Iris pigment epithelial cell (primary cell): ENCODE results near the gene RENBP.
"Not testable (repeated sequence)": the region's sequence is repeated elsewhere in the genome, so short reads cannot be mapped to it uniquely, and the experiment has no call there.

ENCODE experiments used
- DNase-seq: peaks from one replicate; pipeline ENCODE4 v3.0.0-alpha.2; 2011; ENCODE audit warnings: low read depth

RENBP gene

GRCh38 chrX:153944140-153944799 is at the start of gene RENBP:
TSS of gene RENBP (minus strand) at chrX:153944643. CDS start at chrX:153944610, 33 bp downstream.
- DNase-seq: no peak

DNA sequence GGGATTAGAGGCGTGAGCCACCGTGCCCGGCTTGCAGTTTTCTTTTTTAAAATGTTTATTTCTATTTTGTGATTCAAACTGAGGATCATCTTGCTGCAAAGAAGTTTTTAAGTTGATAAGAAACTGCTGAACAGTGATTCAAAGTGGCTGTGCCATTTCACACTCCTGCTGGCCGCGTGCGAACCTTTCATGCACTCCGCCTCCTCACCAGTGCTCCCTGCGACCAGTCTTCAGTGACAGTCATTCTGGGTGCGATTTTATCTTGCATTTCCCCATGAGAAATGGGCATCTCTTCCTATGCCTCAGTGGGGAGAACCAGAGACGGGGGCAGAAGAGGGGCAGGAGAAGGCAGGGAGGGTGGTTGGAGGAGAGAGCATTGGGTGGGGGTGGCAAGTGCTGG is 49.5 kb upstream of the RENBP start:
- DNase-seq: no peak

GRCh38 chrX:153993079-153993478 is 48.6 kb upstream of the RENBP start:
- DNase-seq: no peak

DNA sequence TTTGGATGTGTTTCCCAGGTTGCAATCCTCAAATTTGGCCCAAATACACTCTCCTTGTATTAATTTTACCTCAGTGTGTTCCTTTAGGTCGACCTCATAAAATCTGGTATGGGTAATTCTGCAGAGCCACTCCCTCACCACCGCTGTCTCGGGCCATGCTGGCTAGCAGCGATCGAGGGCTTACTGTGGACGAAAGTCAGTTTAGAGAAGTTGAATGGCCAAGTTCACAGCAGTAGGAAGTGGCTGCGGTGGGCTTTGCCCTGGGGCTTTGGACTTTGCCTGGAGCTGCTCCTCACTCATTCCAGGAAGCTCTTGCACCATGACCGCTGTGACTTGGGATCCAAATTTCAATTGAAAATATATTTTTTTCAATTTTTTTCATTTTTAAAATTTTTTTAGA is 47.7 kb upstream of the RENBP start:
- DNase-seq: no peak

DNA sequence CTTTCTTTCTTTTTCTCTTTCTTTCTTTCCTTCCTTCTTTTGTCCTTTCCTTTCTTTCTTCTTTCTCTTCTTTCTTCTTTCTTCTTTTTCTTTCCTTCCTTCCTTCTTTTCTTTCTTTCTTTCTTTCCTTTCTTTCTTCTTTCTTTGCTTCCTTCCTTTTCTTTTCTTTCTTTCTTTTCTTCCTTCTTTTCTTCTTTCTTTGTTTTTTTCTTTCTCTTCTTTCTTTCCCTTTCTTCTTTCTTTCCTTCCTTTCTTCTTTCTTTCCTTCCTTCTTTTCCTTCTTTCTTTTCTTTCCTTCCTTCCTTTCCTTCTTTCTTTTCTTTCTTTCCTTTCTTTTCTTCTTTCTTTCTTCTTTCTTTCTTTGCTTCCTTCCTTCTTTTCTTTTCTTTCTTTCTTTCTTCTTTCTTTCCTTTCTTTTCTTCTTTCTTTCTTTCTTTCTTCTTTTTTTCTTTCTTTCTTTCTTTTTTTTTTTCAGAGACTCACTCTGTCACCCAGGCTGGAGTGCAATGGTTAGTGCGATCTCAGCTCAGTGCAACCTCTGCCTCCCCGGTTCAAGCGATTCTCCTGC is 46.7 kb upstream of the RENBP start:
- no peak for DNase-seq

DNA sequence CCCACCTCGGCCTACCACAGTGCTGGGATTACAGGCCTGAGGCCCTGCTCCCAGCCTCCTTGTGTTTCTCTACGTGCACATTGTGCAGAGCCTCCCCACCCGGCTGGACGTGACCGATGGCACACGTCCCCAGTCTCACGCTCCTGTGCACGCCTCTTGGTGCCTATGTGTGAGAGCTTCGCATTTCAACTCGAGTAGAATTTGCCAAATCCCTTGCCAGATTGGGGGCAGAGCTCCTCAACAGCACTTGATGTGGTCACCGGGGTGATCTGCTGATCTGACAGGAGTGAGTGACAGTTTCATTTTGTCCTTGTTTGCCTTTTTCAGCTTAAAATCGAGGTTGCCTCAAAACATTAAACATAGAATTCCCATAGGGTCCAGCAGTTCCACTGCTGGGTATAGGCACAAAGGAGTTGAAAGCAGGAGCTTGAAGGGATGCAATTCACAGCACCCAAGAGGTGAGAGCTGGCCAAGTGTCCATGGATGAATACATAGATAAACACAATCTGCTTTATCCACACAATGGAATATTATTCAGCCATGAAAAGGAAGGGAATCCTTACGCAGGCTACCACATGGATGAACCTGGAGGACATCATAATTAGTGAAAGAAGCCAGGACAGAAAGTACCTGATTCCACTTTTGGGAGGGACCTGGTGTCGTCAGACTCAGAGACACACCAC is 45.7 kb upstream of the RENBP start:
- no peak for DNase-seq

GRCh38 chrX:153988493-153988892 is 44.0 kb upstream of the RENBP start:
- no peak for DNase-seq

- no peak for DNase-seq
These were observed 40.1 kb upstream of the RENBP start for GRCh38 chrX:153984351-153985178.

DNA sequence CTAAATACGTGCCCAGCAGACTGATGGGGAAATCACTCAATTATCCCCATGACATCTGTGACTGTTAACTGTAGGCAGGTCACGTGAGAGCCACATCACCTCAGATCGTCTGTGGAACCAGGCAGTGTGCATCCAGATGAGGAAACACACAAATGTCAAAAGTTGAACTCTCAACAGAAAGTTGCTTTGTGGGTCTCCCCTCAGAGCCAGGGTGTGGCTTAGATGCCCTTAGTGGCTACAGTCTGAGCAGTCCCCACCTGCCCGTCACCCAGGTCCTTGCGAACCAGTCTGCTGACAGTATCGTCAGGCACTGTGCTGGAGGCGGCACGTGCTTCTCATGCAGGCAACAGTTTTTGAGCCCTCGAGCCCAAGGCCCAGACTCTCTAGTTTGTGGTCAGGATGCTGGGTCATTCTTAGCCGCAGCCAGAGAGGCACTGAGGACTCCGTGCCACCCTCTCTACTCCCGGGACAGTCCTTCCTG is 38.9 kb upstream of the RENBP start:
- no peak for DNase-seq

DNA sequence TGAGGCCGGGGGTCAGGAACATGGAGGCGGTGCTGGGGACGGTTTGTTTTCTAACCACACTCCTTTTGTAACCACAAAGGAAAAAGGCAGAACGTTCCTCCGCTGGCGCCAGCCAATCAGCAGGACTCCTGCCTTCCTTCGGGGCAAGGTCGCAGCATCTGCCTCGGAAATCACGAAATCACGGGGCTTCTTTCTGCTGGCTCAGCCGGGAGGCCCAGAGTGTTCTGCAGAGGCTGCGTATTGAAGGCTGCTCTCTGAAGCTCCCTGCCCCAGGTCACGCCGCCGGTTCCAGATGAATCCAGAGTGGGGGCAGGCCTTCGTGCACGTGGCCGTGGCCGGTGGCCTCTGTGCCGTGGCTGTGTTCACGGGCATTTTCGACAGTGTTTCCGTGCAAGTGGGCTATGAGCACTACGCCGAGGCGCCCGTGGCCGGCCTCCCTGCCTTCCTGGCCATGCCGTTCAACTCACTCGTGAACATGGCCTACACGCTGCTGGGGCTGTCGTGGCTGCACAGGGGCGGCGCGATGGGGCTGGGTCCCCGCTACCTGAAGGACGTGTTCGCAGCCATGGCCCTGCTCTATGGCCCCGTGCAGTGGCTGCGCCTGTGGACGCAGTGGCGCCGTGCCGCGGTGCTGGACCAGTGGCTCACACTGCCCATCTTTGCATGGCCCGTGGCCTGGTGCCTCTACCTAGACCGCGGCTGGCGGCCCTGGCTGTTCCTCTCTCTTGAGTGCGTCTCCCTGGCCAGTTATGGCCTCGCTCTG is 37.5 kb upstream of the RENBP start:
- peak; percentile 71 for DNase-seq

GRCh38 chrX:153981231-153981630 is 36.8 kb upstream of the RENBP start:
- DNase-seq: no peak

DNA sequence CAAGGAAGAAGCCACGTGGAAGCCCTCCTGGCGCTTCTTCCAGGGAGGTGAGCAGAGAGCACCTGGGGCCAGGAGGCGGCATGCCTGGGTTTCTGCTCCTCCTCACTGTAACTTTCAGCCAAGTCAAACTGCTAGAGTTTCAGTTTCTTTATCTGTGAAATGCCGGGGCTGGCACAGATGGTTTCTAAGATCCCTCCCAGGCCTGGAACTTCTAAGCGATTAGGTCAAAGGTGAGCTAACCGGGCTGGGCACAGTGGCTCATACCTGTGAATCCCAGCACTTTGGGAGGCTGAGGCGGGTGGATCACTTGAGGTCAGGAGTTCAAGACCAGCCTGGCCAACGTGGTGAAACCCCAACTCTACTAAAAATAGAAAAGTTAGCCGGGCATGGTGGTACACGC is 36.0 kb upstream of the RENBP start:
- DNase-seq: not testable (repeated sequence)

DNA sequence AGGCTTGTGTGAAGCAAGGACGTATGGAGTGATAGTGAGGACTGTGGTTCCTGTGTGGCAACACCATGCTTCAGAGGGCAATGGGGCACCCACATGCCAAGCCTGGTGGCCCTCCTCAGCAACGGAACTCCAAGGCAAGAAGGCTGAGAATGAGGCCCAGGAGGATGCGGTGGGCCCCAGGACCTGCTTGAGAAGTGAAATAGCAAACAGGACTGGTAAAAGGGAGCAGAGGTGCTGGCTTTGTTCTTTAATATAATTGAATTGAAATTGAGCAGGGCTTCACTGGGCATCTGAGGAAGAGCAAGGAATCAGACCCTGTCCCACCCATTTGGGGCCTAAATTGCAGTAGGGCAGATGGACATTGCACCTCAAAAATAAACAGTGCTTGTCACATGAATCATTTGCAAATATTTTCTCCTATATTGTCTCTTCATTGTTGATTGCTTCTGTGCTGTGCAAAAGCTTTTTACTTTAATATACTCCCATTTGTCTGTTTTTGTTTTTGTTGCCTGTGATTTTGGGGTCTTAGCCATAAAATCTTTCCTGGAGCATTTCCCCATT is 30.4 kb upstream of the RENBP start:
- DNase-seq: no peak

DNA sequence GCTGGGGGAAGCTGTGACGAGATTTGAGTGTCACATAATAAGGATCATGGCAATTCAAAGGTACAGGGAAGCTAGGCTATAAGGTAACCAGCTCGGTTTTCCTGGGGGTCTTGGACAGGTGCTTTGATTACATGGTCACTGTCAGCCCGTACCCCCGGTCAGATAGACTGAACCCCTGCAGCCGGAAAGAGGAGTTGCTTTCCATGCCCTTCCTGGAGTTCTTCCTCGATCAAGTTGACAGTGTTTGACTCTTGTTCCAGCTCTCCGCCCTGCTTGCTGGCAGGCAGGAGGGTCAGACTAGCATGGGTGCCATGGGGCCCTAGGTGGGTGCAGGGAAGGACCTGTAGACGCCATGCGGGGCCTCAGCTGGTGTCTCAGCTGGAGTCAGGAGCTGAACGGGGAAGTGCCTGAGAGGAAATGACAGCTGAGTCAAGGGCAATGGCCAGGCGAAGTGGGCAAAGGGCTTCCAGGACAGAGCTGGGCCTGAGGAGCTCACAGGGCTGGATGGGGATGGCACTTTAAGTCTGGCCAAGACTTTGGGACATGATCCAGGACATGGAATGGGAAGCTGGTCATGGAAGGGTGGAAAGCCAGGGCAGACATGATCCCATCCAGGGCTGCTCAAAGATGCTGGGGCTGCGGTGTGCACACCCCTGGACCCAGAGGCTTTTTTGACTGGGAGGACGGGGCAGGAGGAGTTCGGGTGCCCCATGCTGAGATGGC is 29.7 kb upstream of the RENBP start:
- DNase-seq: no peak

DNA sequence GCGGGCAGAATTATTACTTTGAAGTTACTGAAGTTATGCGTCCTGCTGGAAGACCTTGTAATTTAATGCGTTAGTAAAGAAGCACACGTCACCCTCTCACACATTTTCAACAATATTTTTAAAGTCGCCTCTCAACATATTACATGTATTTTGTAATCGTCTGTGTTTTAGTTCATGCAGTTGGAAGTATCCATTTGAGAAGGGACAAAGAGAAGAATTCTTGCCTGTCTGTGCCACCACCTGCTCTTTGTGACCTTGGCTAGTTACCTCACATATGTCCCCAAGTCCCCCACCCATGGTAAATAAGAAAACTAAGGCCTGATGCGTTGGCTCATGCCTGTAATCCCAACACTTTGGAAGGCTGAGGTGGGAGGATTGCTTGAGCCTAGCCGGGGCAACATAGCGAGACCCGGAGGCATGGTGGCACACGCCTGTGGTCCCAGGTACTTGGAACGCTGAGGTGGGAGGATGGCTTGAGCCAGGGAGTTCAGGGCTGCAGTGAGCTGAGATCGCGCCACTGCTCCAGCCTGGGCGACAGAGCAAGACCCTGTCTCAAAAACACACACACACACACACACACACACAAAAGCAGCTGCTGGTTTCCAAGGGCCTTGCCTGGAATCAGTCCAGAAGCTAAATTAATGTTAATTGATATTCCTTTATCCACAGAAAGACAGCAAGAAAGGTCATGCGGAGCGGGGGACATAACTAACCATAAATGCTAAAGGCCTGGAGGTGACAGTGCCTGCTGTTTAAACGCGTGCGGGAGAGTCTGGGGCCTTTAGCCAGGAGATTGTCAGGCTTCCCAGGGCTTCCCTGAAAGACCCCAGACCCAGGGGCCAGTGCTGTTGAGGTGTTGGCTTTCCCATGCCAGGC is 28.9 kb upstream of the RENBP start:
- peak; percentile 36 for DNase-seq

DNA sequence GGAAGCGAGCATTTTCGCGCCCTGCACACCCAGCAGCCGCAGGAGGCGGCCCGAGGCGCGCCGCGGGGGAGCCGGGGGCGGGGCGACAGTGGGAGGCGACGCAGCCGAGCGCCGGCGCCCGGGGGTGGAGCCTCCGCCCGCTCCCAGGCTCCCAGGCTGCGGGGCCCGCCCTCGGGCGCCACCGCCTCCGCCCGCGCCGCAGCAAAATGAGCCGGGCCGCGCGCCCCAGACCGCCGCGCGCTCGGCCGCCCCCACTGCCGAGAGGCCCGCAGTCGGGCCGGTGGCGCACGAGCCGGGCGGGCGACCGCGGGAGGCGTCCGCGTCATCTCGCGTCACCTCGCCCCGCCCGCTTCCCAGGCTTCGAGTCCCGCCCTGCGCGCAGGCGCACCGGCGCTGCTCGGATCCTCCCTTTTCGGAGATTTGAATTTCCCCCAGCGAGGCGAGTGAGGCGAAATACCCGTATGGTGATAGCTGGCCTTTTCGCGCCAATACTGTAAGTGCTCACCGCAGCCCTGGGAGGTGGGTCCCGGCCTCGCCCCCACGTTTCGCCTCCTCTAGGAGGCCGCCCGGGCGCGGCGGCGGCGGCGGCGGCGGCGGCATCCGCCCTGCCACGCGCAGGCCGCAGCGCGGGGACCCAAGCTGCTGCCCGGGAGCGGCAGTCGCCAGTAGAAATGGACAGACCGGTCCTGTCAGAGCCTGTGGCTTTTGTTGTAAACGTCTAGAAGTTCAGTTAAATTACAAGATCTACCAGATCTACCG is 28.1 kb upstream of the RENBP start, which contains the start of gene TMEM187:
Gene TMEM187, plus strand, starts transcription at position 387 of the 759 bp plus-strand sequence. CDS start 9,309 bp downstream, outside the sequence.
- peak; percentile 80 for DNase-seq

DNA sequence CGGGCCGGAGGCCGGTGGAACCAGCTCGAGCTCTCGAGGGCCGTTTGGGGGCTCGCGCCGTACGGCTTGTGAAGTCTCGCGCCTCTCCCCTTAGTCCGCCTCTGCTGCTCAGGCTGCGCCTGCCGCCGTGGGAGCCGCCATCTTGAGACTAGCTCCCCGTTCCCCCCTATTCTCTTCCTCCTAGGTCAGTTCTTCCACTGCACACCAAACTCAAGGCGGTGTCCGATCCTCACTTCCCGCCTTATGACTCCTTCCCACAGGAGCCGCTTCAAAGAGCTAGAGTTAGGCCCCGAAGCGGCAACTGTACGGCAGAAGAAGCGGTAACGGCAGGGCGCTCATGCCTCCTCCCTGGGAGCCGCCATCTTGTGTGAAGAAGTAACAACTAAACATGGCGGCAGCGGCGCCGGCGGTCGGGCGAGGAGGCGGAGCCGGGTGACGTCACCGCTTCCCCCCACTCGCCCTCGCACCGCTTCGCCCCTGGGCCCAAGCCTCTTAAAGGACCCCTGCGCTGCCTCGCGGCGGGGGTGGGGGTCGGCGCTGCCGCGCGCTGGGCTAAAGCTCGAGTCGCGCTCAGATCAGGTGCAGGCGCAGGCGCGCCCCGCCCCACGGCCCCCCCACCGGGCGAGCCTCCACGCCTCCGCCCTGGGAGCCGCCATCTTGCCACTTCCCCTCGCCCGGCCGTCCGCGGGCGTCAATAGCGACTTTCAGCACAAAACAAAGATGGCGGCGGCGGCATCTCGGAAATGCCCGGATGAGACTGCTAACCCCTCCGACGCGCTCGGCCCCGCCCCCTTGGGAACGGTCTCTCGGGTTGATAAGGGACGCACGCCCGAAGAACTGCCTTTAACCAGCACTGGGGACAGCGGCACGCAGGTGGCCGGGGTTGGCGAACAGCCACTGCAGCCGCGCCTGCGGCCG is 27.3 kb upstream of the RENBP start, which contains the start of gene HCFC1:
Gene HCFC1, minus strand, starts transcription at position 369 of the 918 bp plus-strand sequence. CDS start 978 bp downstream, outside the sequence.
- peak; percentile 86 for DNase-seq

DNA sequence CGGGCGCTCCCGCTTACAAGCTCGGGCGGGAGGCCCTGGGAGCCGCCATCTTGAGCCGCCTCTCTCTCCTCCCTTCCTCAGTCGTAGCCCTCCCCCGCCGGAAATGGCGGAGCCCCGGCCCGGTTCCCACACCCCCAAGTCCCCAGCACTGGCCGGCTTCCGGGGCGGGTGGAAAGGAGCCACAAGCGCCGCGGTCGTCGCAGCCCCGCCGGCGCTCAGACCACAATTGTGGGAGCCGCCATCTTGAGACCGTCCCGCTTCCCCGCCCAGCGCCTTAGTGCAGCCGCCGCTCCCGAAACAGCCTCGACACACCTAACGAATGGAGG is 26.6 kb upstream of the RENBP start:
- peak; percentile 92 for DNase-seq
